GM18867 (cell line): ENCODE measurements around the gene ESPL1.
A peak's percentile ranks its signal among the peaks of the same experiment; 100 is the strongest.
"Not testable (repeated sequence)": the region's sequence is repeated elsewhere in the genome, so short reads cannot be mapped to it uniquely, and the experiment has no call there.

Experiments
- ATAC-seq: cut with Tn5 transposase; IDR thresholded peaks from one replicate; pipeline ENCODE4 v1.9.1; 2021; ENCODE audit warnings: mild to moderate bottlenecking, moderate library complexity; ENCODE audit not compliant: unreplicated experiment

Gene ESPL1

DNA sequence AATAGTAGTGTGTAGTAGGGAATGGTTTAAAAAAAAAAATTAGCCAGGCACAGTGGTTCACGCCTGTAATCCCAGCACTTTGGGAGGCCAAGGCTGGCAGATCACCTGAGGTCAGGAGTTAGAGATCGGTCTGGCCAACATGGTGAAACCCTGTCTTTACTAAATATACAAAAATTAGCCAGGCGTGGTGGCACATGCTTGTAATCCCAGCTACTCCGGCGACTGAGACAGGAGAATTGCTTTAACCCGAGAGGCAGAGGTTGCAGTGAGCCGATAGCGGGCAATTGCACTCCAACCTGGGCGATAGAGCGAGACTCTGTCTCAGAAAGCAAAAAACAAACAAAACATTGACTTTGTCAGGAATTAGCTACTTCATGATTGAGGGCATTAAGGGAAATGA lies 29.0 kb downstream of the ESPL1 start:
- ATAC-seq = not testable (repeated sequence)

DNA sequence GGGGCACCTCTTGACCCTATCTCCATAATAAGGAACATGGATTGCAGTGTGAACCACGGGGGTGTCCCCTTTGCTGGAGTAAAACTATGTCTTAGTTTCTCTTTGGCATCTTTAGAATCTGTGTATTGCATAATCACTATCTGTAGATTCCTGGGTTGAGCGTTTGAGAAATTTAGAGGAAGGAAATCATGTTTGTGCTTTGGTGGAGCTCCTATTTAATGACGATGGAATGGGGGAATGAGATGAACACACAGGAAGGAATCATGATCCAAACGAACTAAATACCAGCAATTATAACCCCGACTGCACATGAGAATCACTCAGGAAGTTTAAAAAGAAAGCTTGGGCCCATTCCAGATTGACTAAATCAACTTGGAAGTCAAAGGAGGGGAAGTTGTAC lies 30.1 kb downstream of the ESPL1 start:
- no peak for ATAC-seq

DNA sequence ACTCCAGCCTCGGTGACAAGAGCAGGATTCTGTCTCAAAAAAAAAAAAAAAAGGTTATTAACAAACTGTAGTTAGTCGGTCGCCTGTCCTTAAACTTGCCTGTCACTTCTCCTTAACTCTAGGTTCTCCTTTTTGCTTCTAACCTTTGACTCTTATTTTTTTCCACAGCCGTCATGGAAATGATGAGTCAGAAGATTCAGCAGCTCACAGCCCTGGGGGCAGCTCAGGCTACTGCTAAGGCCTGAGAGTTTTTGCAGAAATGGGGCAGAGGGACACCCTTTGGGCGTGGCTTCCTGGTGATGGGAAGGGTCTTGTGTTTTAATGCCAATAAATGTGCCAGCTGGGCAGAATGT lies 31.0 kb downstream of the ESPL1 start:
- no peak for ATAC-seq

DNA sequence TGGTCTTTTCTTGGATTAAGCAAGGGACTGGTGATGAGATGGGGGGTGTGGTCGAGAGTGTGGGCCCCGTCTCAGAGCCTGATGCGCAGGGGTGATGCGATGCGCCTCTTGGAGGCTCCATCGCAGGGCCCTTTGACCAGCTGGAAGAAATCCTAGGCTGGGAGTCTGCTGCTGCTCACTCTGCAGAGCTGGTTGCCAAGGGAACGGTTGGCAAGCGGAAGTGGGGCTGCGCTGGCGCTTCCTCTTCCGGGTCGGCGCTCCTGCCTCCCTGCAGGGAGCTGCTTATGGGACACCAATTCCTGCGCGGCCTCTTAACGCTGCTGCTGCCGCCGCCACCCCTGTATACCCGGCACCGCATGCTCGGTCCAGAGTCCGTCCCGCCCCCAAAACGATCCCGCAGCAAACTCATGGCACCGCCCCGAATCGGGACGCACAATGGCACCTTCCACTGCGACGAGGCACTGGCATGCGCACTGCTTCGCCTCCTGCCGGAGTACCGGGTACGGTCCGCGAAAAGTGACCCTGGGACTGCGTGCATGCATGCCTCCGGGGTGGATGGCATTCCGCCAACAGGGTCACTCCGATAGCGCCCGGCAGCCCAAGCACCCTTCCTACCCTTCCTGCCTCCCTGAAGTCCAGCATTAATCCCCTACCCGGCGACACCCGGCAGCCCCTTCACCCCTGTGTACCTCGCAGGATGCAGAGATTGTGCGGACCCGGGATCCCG lies 31.5 kb downstream of the ESPL1 start, which contains the start of gene MYG1:
Gene MYG1, plus strand, starts transcription at position 242 of the 727 bp plus-strand sequence. Its CDS starts 43 bp downstream, at position 285.
- ATAC-seq = peak; percentile 67

DNA sequence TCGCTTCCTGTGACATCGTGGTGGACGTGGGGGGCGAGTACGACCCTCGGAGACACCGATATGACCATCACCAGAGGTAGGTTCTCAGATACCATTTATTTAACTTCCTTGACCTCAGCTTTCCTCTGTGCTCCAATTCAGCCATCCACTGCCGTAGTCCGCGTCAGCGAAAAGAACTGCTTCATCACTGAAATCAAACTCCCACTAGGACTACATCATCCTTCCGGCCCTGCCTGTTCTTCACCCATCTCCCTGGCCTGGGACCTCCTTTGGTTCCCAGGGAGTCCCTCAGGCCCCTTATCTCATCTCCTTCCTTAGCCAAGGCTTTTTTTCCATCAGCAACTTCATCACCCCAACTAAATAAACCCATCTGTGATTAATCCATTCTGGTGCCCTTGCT lies 32.1 kb downstream of the ESPL1 start:
- ATAC-seq = no peak

DNA sequence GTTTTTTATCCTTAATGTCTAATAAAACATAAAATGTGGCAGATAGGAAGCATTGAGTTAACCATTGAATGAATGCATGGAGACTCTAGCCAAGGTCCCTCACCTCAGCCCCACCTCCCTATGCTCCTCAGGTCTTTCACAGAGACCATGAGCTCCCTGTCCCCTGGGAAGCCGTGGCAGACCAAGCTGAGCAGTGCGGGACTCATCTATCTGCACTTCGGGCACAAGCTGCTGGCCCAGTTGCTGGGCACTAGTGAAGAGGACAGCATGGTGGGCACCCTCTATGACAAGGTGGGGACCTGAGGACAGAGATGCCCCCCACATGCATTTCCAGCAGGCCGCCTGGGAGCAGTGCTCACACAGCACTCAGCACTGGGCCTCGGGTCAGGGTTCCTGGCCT lies 34.8 kb downstream of the ESPL1 start:
- no peak for ATAC-seq

DNA sequence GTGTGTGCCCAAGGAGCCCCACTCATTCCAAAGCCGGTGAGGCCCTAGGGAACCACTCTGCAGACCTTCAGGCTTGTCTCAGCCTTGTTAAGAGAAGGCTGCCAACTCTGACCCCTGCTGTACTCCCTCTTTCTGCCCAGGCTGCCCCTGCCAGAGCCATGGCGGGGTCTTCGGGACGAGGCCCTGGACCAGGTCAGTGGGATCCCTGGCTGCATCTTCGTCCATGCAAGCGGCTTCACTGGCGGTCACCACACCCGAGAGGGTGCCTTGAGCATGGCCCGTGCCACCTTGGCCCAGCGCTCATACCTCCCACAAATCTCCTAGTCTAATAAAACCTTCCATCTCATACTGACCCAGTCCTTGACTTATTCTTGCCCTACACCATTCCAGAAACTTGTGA lies 38.7 kb downstream of the ESPL1 start:
- ATAC-seq = no peak

DNA sequence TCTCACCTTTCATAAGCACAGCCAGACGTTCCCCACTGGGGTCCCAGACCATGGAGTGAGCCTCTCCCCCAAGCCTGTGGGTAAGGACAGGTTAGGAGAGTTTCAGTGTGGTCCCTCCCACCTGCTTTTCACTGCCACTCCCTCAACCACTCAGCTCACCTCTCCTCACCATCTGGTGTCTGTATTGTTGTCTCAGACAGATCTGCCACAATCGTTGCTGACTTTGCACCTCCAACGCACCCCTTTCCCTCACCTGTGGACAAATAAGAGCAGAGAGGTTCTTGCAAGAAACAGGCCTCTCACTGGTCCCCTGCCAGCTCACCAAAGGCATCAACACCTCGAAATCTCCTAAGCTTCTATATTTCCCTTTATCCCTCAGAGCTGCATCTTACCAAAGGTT lies 40.2 kb downstream of the ESPL1 start:
- ATAC-seq = no peak

DNA sequence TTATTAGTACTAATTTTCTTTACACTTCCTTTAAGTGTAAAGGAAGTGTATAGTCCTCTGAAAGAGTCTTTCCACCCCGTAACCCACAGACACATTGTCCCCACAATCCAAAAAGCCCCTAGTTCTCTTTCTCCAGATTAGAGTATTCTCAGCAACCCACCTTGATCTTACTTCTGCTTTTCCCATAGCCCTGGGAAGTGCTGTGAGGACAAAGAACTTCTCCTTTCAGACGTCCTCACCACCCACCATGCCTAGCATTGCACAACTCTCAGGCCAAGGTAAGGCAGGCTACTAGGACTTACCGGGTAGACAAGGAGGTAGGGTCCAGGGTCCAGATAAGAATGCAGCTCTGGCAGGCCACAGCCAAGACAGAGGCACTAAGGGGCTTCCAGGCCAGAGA lies 45.9 kb downstream of the ESPL1 start:
- ATAC-seq = no peak

DNA sequence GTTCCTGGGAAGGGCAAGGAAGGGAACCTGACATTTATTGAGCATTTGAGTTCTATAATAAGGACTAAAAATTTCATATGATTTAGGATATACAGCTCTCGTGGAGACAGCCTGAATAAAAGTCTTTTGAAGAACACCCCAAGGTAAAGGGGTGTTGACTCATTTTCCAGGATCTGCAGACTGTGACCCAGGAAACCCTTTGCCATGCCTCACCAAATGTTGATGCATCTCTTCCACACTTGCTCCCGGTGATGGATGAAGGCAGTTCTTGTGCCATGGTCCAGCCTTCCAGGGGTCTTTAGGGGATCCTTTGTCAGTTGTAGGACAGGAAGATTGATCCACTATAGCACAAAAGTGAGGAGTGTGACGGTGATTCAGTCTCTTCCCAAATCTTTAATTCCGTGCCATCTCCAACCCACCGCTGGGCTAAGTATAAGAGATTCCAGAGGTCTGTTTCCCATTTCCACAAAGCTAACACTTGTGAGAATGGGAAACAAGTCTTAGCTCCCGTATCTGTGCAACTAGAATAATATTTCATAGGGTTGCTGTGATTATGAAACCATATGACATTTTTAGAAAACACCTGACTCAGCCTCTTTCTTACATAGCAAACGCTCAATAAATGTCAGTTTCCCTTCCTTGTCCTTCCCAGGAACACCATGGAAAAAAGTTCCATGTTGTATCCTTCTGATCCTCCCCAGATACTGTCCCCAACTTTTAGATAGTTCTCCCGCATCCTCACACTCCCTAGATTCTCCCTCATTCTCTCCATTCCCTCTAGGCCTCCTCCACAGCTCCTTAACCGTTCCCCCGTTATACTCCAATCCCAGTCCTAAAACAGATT lies 52.5 kb downstream of the ESPL1 start:
- no peak for ATAC-seq

DNA sequence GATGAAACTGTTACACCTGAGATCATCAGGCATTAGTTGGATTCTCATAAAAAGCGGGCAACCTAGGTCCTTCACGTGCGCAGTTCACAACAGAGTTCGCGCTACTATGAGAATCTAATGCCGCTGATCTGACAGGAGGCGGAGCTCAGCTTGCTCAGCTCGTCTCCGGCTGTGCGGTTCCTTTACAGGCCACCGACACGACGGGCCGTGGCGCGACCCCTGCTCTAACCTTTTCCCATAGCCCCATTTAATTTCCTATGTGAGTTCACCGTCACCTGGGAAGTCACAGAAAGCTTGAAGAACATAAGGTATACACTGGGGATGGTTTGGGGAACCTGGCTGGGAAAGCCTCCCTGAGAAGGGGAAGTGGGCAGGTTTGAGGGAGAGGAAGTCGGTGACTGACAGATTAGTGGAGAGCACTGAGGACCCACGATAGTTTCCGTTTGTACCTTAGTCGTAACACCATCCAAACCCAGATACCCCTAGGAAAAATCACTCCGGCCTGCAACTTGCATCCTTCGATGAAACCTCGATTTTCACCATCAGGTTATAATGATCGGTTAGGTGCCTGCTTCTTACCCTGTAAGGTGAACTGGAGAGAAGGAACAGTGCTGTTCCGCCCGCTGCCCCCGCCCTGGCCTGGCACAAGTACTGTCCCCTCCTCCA lies 56.1 kb downstream of the ESPL1 start:
- no peak for ATAC-seq

DNA sequence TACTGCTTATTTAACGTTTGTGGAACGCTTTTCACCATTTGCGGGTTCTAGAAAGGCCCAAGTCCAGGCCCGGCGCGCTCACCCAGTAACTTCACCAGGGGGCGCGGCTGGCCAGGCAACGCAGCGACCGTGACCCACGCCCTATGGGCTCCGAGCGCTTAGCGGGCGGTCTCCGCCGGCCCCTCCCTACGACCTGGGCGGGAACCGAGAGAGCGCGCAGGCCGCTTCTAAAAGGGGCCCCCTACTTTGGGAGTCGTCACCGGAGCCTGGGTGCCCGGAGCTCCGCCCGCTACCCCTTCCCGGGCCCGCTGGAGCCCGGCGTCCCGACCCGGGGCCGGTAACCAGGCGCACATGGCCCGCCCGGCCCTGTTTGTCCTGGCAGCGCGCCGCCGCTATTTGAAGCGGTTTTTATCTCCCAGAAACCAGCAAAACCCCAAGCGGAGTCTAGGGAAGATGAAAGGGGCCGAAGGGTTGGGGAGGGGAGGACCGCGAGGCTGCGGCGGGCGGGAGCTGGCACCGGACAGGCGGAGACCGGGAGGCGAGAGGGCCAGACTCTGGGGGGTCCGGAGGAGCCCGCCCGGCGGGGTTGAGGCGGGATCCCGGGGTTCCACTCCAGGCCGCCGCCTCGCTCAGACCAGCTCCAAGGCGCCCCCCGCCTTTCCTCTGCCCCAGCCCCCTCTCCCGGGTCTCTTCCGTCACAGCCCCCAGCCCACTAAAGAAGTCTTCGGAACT lies 56.8 kb downstream of the ESPL1 start:
- peak; percentile 48 for ATAC-seq

DNA sequence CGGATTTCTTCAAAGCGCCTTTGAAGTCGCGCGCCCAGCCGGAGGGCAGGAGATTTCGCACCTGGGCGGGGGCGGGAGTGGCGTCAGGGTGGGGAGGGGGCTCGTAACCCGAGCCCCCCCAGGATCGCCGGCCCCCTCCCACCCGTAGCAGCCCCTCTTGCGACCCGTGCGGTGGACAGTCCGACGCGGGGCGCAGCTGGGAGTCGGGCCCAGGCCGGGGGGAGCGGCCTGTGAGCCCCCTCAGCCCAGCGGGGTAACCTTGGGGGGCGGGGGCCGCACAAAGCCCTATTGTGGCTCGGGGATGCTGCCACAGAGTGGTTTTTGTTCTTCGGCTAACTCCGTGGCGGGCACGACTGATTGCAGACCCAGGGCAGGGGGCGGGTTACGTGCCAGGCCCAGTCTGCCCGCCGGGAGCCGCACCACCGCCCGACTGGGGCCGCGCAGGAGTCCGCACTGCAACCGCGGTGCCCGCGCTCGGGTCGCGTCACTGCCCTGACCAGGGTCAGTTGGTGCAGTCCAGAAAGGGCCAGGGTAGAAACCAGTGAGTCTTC lies 57.5 kb downstream of the ESPL1 start:
- ATAC-seq = no peak

DNA sequence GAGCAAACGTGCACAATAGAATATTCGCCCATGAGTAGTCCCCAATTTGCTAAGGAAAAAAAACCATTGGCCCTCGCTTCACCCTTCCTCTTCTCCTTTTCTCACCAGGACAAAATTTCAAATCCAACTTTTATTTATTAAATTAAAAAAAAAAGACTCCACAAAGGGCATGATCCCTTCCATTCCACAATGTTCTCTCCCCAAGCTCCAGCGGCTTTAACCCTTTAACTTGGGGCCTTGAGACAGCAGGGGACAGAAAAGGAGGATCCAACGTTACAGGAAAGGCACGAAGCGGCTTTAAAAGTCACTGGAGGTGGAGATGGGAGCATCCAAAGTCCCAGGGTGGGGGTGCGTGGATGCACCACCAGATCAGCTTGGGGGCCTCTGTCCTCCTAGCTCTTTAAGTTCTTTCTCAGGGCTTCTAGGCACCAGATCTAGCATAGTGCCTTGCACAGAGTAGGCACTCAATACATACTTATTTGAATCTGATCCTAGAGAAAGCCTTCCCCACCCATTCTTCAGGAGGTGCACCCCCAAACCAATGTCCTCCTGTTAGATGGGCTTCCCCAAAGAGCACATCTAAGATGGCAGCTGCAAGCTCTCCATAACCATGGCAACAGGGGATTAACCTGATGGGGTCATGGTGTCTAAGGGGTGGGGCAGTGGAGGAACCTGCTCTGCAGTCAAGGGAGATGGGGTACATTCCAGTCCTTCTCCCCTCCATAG lies 58.5 kb downstream of the ESPL1 start:
- no peak for ATAC-seq

DNA sequence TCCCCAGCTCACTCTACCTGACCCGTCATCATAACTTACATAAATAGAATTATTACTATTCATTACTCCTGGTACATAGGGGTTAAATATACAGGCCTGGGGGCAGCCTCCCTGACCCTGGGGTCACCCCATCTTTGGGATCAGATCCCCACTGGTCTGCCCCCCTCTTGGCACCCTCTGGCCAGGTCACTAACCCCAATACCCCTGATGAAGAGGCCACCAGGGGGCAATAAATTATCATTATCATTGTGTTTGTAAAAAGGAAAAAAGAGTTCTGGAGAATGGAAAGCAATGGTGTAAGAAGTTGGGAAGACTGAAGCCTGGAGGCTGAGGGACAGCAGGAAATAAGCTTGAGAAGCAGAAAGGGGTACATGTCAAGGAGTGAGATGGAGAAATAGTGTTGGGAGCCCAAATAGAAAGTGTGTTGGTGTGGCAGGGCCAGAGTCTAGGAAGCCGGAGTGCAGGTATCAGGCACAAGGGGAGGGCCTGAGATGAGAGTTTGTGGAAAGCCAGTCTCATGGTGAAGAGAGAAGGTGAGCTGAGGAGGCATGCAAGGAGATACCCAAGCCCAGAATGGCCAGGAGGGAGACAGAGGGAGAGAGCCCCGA lies 59.4 kb downstream of the ESPL1 start:
- no peak for ATAC-seq

DNA sequence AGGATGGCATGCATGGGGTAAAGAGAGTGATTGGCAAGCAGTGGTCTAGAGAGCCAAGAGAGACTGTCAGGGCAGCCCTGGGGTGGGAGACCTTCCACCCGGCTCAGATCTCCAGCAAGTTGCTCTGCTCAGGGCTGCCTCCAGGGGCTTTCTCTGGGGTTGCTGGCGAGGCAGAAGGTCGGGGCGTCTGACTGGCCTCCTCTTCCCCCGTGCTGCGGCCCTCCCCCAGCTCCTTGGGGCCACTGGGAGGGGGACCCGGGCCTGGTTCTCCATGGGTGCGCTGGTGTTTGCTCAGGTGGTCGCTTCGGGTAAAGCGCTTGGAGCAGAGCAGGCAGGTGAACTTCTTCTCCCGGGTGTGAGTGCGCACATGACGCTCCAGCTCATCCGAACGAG lies 59.9 kb downstream of the ESPL1 start:
- no peak for ATAC-seq

DNA sequence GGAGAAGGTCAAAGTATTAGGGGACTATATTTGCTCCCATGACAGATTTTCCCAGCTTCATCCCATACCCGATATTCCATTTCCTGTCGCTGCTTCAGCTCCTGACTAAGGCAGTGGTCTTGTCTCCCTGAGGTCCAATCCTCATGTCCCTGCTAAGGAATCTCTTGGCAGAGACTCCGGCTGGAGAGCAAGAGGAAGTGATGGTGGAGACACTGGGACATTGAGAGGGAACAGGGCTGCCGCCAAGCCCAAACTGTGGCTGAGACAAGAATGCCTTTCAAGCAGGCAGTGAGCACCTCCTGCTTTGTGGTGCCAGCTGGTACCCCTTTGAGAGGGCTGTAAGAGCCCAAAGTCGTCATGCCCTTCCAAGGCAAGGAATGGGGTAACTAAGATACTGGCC lies 62.6 kb downstream of the ESPL1 start:
- ATAC-seq = no peak

DNA sequence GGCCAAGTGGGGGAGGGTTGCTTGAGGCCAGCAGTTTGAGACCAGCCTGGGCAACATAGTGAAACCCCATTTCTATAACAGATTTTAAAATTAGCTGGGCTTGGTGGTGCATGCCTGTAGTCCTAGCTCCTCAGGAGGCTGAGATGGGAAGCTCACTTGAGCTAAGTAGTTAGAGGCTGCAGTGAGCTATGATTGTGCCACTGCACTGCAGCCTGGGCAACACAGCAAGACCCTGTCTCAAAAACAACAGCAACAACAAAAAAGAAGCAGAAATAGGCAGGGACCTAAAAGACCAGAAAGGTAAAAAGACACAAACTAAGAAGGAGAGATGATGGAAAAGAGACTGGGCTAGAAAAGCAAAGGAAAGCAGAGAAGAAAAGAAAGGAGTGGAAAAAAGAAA lies 64.2 kb downstream of the ESPL1 start:
- ATAC-seq = not testable (repeated sequence)

DNA sequence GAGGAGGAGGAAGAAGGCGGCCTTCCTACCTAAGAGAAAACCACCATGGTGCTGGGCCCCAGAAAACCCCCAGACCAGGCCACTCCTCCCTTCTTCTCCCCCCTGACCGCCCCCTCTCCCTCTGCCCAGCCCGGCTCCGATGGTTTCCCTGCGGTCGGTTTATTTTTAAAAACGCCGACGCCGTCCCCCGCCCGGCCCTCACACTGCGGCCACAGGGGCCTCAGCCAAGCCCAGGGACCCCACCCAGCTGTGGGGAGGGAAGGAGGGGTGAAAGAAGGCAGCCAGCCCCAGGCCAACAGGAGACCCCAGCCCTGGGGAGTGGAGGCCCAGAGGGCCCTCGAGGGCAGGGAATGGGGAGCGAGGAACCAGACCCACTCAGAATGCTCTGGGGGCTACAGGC lies 64.6 kb downstream of the ESPL1 start:
- no peak for ATAC-seq

DNA sequence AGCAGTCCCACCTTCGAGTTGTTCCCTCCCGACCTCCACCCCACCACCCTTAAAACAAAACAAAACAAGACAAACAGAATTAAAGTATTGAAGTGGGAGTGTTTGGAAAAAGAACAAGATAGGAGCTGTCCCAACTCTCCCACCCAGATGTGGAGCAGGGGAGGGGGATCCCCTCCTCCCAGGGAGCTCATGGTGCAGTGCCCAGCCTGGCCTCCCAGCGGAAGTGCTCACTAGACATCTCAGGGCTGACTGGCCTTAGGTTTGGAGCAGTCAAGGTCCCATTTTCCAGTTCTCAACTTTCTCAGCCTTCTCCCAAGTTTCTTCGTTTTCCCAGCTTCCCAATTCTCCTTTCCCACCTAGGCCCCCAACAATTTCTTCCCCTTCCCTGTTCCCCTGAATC lies 65.2 kb downstream of the ESPL1 start:
- ATAC-seq = no peak
